ENCODE measurements around the gene DNAH11. TPM values are rescaled to one million over a fixed set of nuclear protein-coding genes. Genes with fewer than 3 reads are reported as not detected.

Gene DNAH11
- polyA plus RNA-seq, 6 donors from 2014 or later: 0.40 to 1.1 (median 0.72) TPM; not detected in 1

GRCh38 chr7:21566094-21566493 is 23.3 kb downstream of the DNAH11 start:
- no peak overlapping the region for H3K27ac Mint-ChIP-seq
- peaks cover 4 to 15% (median 8%) of the 10 kb centered on the region in 3 donors for H3K27me3 Mint-ChIP-seq
- ATAC-seq (ENCODE audit: low read depth in 2 of 2) (no peak), DNase-seq (no peak)
- H3K9me3 Mint-ChIP-seq: no peaks in the 10 kb centered on the region
- H3K4me3 Mint-ChIP-seq: no peak overlapping the region
- H3K36me3 Mint-ChIP-seq: no peaks in the 10 kb centered on the region
- no peaks in the 10 kb centered on the region for H3K4me1 Mint-ChIP-seq

- Mint-ChIP-seq H3K4me1 (no peaks in the 10 kb centered on the region), H3K27me3 (peaks cover 3 to 18% (median 6%) of the 10 kb centered on the region in 3 donors), H3K4me3 (no peak overlapping the region), H3K9me3 (no peaks in the 10 kb centered on the region), H3K27ac (no peak overlapping the region), H3K36me3 (no peaks in the 10 kb centered on the region)
- DNase-seq (no peak), ATAC-seq (ENCODE audit: low read depth in 2 of 2) (no peak)
Measured at GRCh38 chr7:21568762-21569161, 25.9 kb downstream of the DNAH11 start.

- H3K9me3 Mint-ChIP-seq: no peaks in the 10 kb centered on the region
- H3K27ac Mint-ChIP-seq: no peak overlapping the region
- peaks cover 0 to 18% (median 10%) of the 10 kb centered on the region in 3 donors for H3K27me3 Mint-ChIP-seq
- DNase-seq (no peak), ATAC-seq (ENCODE audit: low read depth in 2 of 2) (no peak)
- H3K4me1 Mint-ChIP-seq: no peaks in the 10 kb centered on the region
- no peaks in the 10 kb centered on the region for H3K36me3 Mint-ChIP-seq
- H3K4me3 Mint-ChIP-seq: no peak overlapping the region
Measured at GRCh38 chr7:21572331-21573313, 29.8 kb downstream of the DNAH11 start.

- ATAC-seq (ENCODE audit: low read depth in 2 of 2) (no peak), DNase-seq (no peak)
- Mint-ChIP-seq H3K27ac (peak overlapping the region in 1 of 6 donors; percentile 1), H3K4me1 (peaks cover 0 to 5% (median 0%) of the 10 kb centered on the region in 3 donors), H3K36me3 (no peaks in the 10 kb centered on the region), H3K4me3 (no peak overlapping the region), H3K9me3 (peaks cover 0 to 19% (median 9%) of the 10 kb centered on the region in 7 donors), H3K27me3 (peaks cover 8 to 14% (median 9%) of the 10 kb centered on the region in 3 donors)
Measured at GRCh38 chr7:21579341-21580072, 36.7 kb downstream of the DNAH11 start.

GRCh38 chr7:21580073-21580521 is 37.3 kb downstream of the DNAH11 start:
- H3K27me3 Mint-ChIP-seq: peaks cover 8 to 14% (median 9%) of the 10 kb centered on the region in 3 donors
- no peak for DNase-seq
- no peak for ATAC-seq (ENCODE audit: low read depth in 2 of 2)
- H3K9me3 Mint-ChIP-seq: peaks cover 0 to 22% (median 10%) of the 10 kb centered on the region in 7 donors
- H3K4me1 Mint-ChIP-seq: peaks cover 0 to 5% (median 0%) of the 10 kb centered on the region in 3 donors
- H3K36me3 Mint-ChIP-seq: no peaks in the 10 kb centered on the region
- peak overlapping the region in 1 of 6 donors; percentile 77 for H3K27ac Mint-ChIP-seq
- H3K4me3 Mint-ChIP-seq: no peak overlapping the region

GRCh38 chr7:21585070-21585724 is 42.4 kb downstream of the DNAH11 start:
- Mint-ChIP-seq H3K36me3 (no peaks in the 10 kb centered on the region), H3K27me3 (peaks cover 0 to 14% (median 0%) of the 10 kb centered on the region in 3 donors), H3K9me3 (peaks cover 0 to 22% (median 11%) of the 10 kb centered on the region in 7 donors), H3K4me3 (no peak overlapping the region), H3K27ac (no peak overlapping the region), H3K4me1 (peaks cover 0 to 8% (median 6%) of the 10 kb centered on the region in 3 donors)
- no peak for ATAC-seq (ENCODE audit: low read depth in 2 of 2)
- no peak for DNase-seq

GRCh38 chr7:21587139-21587784 is 44.4 kb downstream of the DNAH11 start:
- Mint-ChIP-seq H3K36me3 (no peaks in the 10 kb centered on the region), H3K9me3 (peaks cover 0 to 22% (median 11%) of the 10 kb centered on the region in 7 donors), H3K4me1 (peaks cover 0 to 8% (median 6%) of the 10 kb centered on the region in 3 donors), H3K27ac (peak overlapping the region in 1 of 6 donors; percentile 37), H3K27me3 (peaks cover 0 to 14% (median 0%) of the 10 kb centered on the region in 3 donors), H3K4me3 (peak overlapping the region in 1 of 8 donors; percentile 11)
- no peak for DNase-seq
- no peak for ATAC-seq (ENCODE audit: low read depth in 2 of 2)

GRCh38 chr7:21596801-21597200 is 54.0 kb downstream of the DNAH11 start:
- H3K27me3 Mint-ChIP-seq: no peaks in the 10 kb centered on the region
- ATAC-seq (ENCODE audit: low read depth in 2 of 2) (no peak), DNase-seq (no peak)
- no peaks in the 10 kb centered on the region for H3K36me3 Mint-ChIP-seq
- peak overlapping the region in 1 of 6 donors; percentile 5 for H3K27ac Mint-ChIP-seq
- peaks cover 0 to 11% (median 3%) of the 10 kb centered on the region in 7 donors for H3K9me3 Mint-ChIP-seq
- H3K4me1 Mint-ChIP-seq: no peaks in the 10 kb centered on the region
- no peak overlapping the region for H3K4me3 Mint-ChIP-seq

- Mint-ChIP-seq H3K9me3 (peaks cover 0 to 9% (median 2%) of the 10 kb centered on the region in 7 donors), H3K4me1 (no peaks in the 10 kb centered on the region), H3K27ac (no peak overlapping the region), H3K27me3 (peaks cover 14 to 21% (median 18%) of the 10 kb centered on the region in 3 donors), H3K4me3 (no peak overlapping the region), H3K36me3 (no peaks in the 10 kb centered on the region)
- ATAC-seq (ENCODE audit: low read depth in 2 of 2): no peak
- DNase-seq: no peak
Measured at GRCh38 chr7:21603462-21603861, 60.6 kb downstream of the DNAH11 start.

GRCh38 chr7:21603972-21604749 is 61.3 kb downstream of the DNAH11 start:
- no peak for DNase-seq
- Mint-ChIP-seq H3K36me3 (no peaks in the 10 kb centered on the region), H3K27me3 (peaks cover 20 to 25% (median 22%) of the 10 kb centered on the region in 3 donors), H3K4me1 (no peaks in the 10 kb centered on the region), H3K4me3 (peak overlapping the region in 1 of 8 donors; percentile 21), H3K27ac (no peak overlapping the region), H3K9me3 (peaks cover 0 to 2% (median 0%) of the 10 kb centered on the region in 7 donors)
- no peak for ATAC-seq (ENCODE audit: low read depth in 2 of 2)

GRCh38 chr7:21605008-21605585 is 62.3 kb downstream of the DNAH11 start:
- ATAC-seq (ENCODE audit: low read depth in 2 of 2): no peak

GRCh38 chr7:21608465-21608864 is 65.6 kb downstream of the DNAH11 start:
- H3K9me3 Mint-ChIP-seq: peaks cover 0 to 2% (median 0%) of the 10 kb centered on the region in 7 donors
- no peaks in the 10 kb centered on the region for H3K4me1 Mint-ChIP-seq
- no peaks in the 10 kb centered on the region for H3K36me3 Mint-ChIP-seq
- DNase-seq (no peak), ATAC-seq (ENCODE audit: low read depth in 2 of 2) (no peak)
- H3K27ac Mint-ChIP-seq: no peak overlapping the region
- H3K27me3 Mint-ChIP-seq: peaks cover 22 to 45% (median 27%) of the 10 kb centered on the region in 3 donors
- no peak overlapping the region for H3K4me3 Mint-ChIP-seq

More at GRCh38 chr7:21605008-21605585, 62.3 kb downstream of the DNAH11 start:
- Mint-ChIP-seq H3K4me1 (no peaks in the 10 kb centered on the region), H3K36me3 (no peaks in the 10 kb centered on the region), H3K9me3 (peaks cover 0 to 2% (median 0%) of the 10 kb centered on the region in 7 donors), H3K4me3 (no peak overlapping the region), H3K27ac (peak overlapping the region in 1 of 6 donors; percentile 64), H3K27me3 (peaks cover 24 to 35% (median 24%) of the 10 kb centered on the region in 3 donors)
- DNase-seq: no peak
